HepG2 (cell line): ENCODE results near the gene SLC29A1. TPM values are rescaled to one million over a fixed set of nuclear protein-coding genes. Genes with fewer than 3 reads are reported as not detected.

Experiments used
- CTCF ChIP-seq: sonication (generic); formaldehyde crosslinking; IDR thresholded peaks from 2 replicates; pipeline ENCODE4 v1.5.0; 2020; ENCODE audit warnings: mild to moderate bottlenecking, missing genetic modification reagents, moderate library complexity
- FOSL2 ChIP-seq: sonication (generic); formaldehyde crosslinking; IDR thresholded peaks from 2 replicates; pipeline ENCODE4 v1.4.0; 2020; ENCODE audit warnings: missing genetic modification reagents
- FOXK2 ChIP-seq: fragments of 450-650 bp; IDR thresholded peaks from 2 replicates; pipeline ENCODE4 v1.6.1; 2016
- FOXO1 ChIP-seq: sonication (generic); formaldehyde crosslinking; IDR thresholded peaks from 2 replicates; pipeline ENCODE4 v1.4.0; 2020; ENCODE audit warnings: missing genetic modification reagents
- HES4 ChIP-seq: sonication (generic); formaldehyde crosslinking; IDR thresholded peaks from 2 replicates; pipeline ENCODE4 v1.9.0; 2021; ENCODE audit warnings: mild to moderate bottlenecking, missing genetic modification reagents, borderline replicate concordance
- MBD4 ChIP-seq: IDR thresholded peaks from 2 replicates; pipeline ENCODE4 v1.6.1; 2012; ENCODE audit warnings: low read length, inconsistent platforms, borderline replicate concordance
- PRPF4 ChIP-seq: fragments of 200-400 bp; formaldehyde crosslinking; IDR thresholded peaks from 2 replicates; pipeline ENCODE4 v1.6.1; 2016; ENCODE audit warnings: low read length, low read depth; ENCODE audit not compliant: poor library complexity, severe bottlenecking
- RARA ChIP-seq: IDR thresholded peaks from 2 replicates; pipeline ENCODE4 v1.6.1; 2016; ENCODE audit warnings: missing genetic modification reagents, missing compliant biosample characterization
- SOX5 ChIP-seq: IDR thresholded peaks from 2 replicates; pipeline ENCODE4 v1.6.1; 2016; ENCODE audit warnings: borderline replicate concordance
- SRSF4 ChIP-seq: fragments of 200-400 bp; formaldehyde crosslinking; IDR thresholded peaks from one replicate; pipeline ENCODE4 v1.6.1; 2018; ENCODE audit warnings: mild to moderate bottlenecking, low read depth, low read length, moderate library complexity; ENCODE audit not compliant: poor library complexity, severe bottlenecking
- XRCC5 ChIP-seq: fragments of 200-400 bp; formaldehyde crosslinking; optimal IDR thresholded peaks from 2 replicates; pipeline ENCODE3; 2017; ENCODE audit warnings: mild to moderate bottlenecking, low read length
- ZNF567 ChIP-seq: sonication (generic); formaldehyde crosslinking; IDR thresholded peaks from 2 replicates; pipeline ENCODE4 v1.8.1; 2023; ENCODE audit warnings: mild to moderate bottlenecking, missing genetic modification reagents, borderline replicate concordance
- ZNF615 ChIP-seq: sonication (generic); formaldehyde crosslinking; IDR thresholded peaks from 2 replicates; pipeline ENCODE4 v1.5.0; 2020; ENCODE audit warnings: mild to moderate bottlenecking, missing genetic modification reagents, borderline replicate concordance
- ZNF646 ChIP-seq: sonication (generic); formaldehyde crosslinking; IDR thresholded peaks from 2 replicates; pipeline ENCODE4 v1.9.0; 2021; ENCODE audit warnings: mild to moderate bottlenecking, missing genetic modification reagents
- polyA plus RNA-seq, 8 experiments: library from polyadenylated mRNA; depleted of rRNA in 3 of 8; stranded (reverse) in 7 of 8; unstranded in 1 of 8; fragments of >200 nt; fragmentation: Illumina TruSeq in 4 of 8; extraction: Trizol in 4 of 8; gene quantifications; 2 replicates each; pipeline versions ENCODE4 v1.2.1 to v1.2.3, GENCODE V29; 2011 to 2016; ENCODE audit warnings: low read depth in 4 of 8, missing spikeins in 1 of 8, mixed read lengths in 1 of 8; ENCODE audit not compliant: insufficient read depth in 1 of 8
- total RNA-seq, 5 experiments: library from RNA; depleted of rRNA; stranded (reverse); fragments of >200 nt; fragmentation: Illumina TruSeq; extraction: Trizol; gene quantifications; 2 replicates each; pipeline ENCODE4 v1.2.3, GENCODE V29; 2016; ENCODE audit warnings: low read depth in 1 of 5
- TF ChIP-seq, protein P1 (sequence below): IDR thresholded peaks from 2 replicates; pipeline ENCODE4 v1.6.1; 2016; ENCODE audit warnings: mild to moderate bottlenecking

The SLC29A1 gene
- total and polyA plus RNA-seq, 2 of the 13 experiments (the other 11 are each of a cell fraction or from before 2014, with no cell fraction given), result 43.2 to 106 TPM

GRCh38 chr6:44219053-44219814 lies 4.2 kb upstream of the SLC29A1 start (continued):
- TF ChIP-seq ZNF646, result no peak
- peak; percentile 44 for TF ChIP-seq XRCC5
- TF ChIP-seq FOXK2, result no peak
- TF ChIP-seq CTCF, result no peak; the same call in 1 of the 2 replicates
- no peak for TF ChIP-seq HES4 (CRISPR knock-in tag)
- TF ChIP-seq RARA (CRISPR knock-in tag), result 0 out of 2 replicates have a peak, but pooled peaks have one; percentile 3
- TF ChIP-seq SOX5 (CRISPR knock-in tag), result peak; percentile 44; the same call in 1 of the 2 replicates
- TF ChIP-seq MBD4, result no peak
- no peak for TF ChIP-seq ZNF615 (CRISPR knock-in tag)
- no peak for TF ChIP-seq SRSF4
- peak; percentile 51; the same call in 1 of the 2 replicates for TF ChIP-seq FOSL2 (CRISPR knock-in tag)
- TF ChIP-seq, protein P1, sequence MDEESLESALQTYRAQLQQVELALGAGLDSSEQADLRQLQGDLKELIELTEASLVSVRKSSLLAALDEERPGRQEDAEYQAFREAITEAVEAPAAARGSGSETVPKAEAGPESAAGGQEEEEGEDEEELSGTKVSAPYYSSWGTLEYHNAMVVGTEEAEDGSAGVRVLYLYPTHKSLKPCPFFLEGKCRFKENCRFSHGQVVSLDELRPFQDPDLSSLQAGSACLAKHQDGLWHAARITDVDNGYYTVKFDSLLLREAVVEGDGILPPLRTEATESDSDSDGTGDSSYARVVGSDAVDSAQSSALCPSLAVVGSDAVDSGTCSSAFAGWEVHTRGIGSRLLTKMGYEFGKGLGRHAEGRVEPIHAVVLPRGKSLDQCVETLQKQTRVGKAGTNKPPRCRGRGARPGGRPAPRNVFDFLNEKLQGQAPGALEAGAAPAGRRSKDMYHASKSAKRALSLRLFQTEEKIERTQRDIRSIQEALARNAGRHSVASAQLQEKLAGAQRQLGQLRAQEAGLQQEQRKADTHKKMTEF (CRISPR knock-in tag), result peak; percentile 70; the same call in 1 of the 2 replicates
- TF ChIP-seq ZNF567 (CRISPR knock-in tag), result 0 out of 2 replicates have a peak, but pooled peaks have one; percentile 70
- TF ChIP-seq PRPF4, result no peak
- peak; percentile 66; the same call in 1 of the 2 replicates for TF ChIP-seq FOXO1
